H1 (cell line): Measurements from ENCODE around the gene TRIML2. TPM values are rescaled to one million over a fixed set of nuclear protein-coding genes. Genes with fewer than 3 reads are reported as not detected.
A peak's percentile ranks its signal among the peaks of the same experiment; 100 is the strongest.

ENCODE experiments used
- CTCF ChIA-PET: fragments of 300-600 bp; sonication (Branson Sonifier 250); formaldehyde crosslinking; loops from one replicate; lab custom pipeline; 2021; ENCODE audit not compliant: partially characterized antibody; lab: Charles Lee
- POLR2A ChIA-PET: fragments of 300-600 bp; sonication (Branson Sonifier 250); formaldehyde crosslinking; loops from one replicate; lab custom pipeline; 2021; ENCODE audit warnings: inconsistent platforms; ENCODE audit not compliant: partially characterized antibody; lab: Charles Lee
- DNase-seq, 2 experiments: peaks; one replicate each; pipeline versions ENCODE4 v3.0.0 to v3.0.0-alpha.2; 2010 to 2022; ENCODE audit warnings: low spot score in 2 of 2, low read depth in 1 of 2, mixed read lengths in 1 of 2
- FAIRE-seq: peaks from 2 replicates; lab custom pipeline; 2011; peaks lifted over from hg19 to GRCh38; lab: Jason Lieb, UNC
- H2AFZ ChIP-seq: 2 replicates; pipeline ENCODE4 v1.8.1; 2012; ENCODE audit warnings: low read length, inconsistent platforms
- H2AK5ac ChIP-seq: 2 replicates; pipeline ENCODE4 v1.6.1; 2013; ENCODE audit warnings: low read depth, low read length
- H2BK120ac ChIP-seq: replicated peaks from 2 replicates; pipeline ENCODE3; 2013; ENCODE audit warnings: low read depth, low read length, inconsistent platforms
- H2BK12ac ChIP-seq: 2 replicates; pipeline ENCODE4 v1.6.1; 2013; ENCODE audit warnings: low read depth, low read length
- H2BK15ac ChIP-seq: 2 replicates; pipeline ENCODE4 v1.6.1; 2013; ENCODE audit warnings: low read length
- H2BK20ac ChIP-seq: 2 replicates; pipeline ENCODE4 v1.6.1; 2013; ENCODE audit warnings: low read length
- H2BK5ac ChIP-seq: 2 replicates; pipeline ENCODE4 v1.6.1; 2013; ENCODE audit warnings: low read depth, low read length
- H3K14ac ChIP-seq: 2 replicates; pipeline ENCODE4 v1.6.1; 2013; ENCODE audit warnings: inconsistent platforms; ENCODE audit not compliant: insufficient read length
- H3K18ac ChIP-seq: 2 replicates; pipeline ENCODE4 v1.6.1; 2013; ENCODE audit warnings: low read length; ENCODE audit errors: extremely low read depth
- H3K23ac ChIP-seq: 2 replicates; pipeline ENCODE4 v1.6.1; 2013; ENCODE audit warnings: inconsistent platforms; ENCODE audit not compliant: insufficient read length
- H3K23me2 ChIP-seq: 2 replicates; pipeline ENCODE4 v1.6.1; 2013; ENCODE audit warnings: low read depth, low read length
- H3K27ac ChIP-seq: 2 replicates; pipeline ENCODE4 v1.6.1; 2011; ENCODE audit warnings: low read depth, low read length, inconsistent platforms
- H3K27me3 ChIP-seq, 4 experiments: replicated peaks in 1 of 4; 1 replicate in 1 of 4; 2 replicates in 3 of 4; pipeline versions ENCODE4 v1.6.1 to v1.8.1; 2011 to 2013; ENCODE audit warnings: low read length in 3 of 4, mild to moderate bottlenecking in 3 of 4, inconsistent platforms in 2 of 4, mixed read lengths in 2 of 4, moderate library complexity in 1 of 4; ENCODE audit not compliant: control insufficient read depth in 3 of 4, insufficient read depth in 3 of 4; ENCODE audit errors: extremely low read depth in 1 of 4
- H3K36me3 ChIP-seq, 4 experiments: 2 replicates each; pipeline versions ENCODE4 v1.6.1 to v1.8.1; 2011 to 2013; ENCODE audit warnings: mild to moderate bottlenecking in 4 of 4, low read length in 3 of 4, moderate library complexity in 2 of 4, control low read depth in 1 of 4, inconsistent platforms in 1 of 4; ENCODE audit not compliant: insufficient read depth in 4 of 4, control insufficient read depth in 2 of 4
- H3K4ac ChIP-seq: replicated peaks from 2 replicates; pipeline ENCODE3; 2013; ENCODE audit warnings: low read length, low read depth, mixed read lengths, inconsistent platforms; ENCODE audit not compliant: insufficient read length
- H3K4me1 ChIP-seq, 4 experiments: replicated peaks in 1 of 4; 1 replicate in 1 of 4; 2 replicates in 3 of 4; pipeline versions ENCODE4 v1.6.1 to v1.8.1; 2011 to 2013; ENCODE audit warnings: low read length in 3 of 4, inconsistent platforms in 2 of 4, mixed read lengths in 1 of 4; ENCODE audit not compliant: insufficient read depth in 4 of 4, control insufficient read depth in 3 of 4
- H3K4me2 ChIP-seq, 2 experiments: 2 replicates each; pipeline versions ENCODE4 v1.6.1 to v1.8.1; 2011 to 2013; ENCODE audit warnings: low read depth in 2 of 2, low read length in 2 of 2, control low read depth in 1 of 2, inconsistent platforms in 1 of 2, mild to moderate bottlenecking in 1 of 2; ENCODE audit not compliant: insufficient read depth in 1 of 2
- H3K4me3 ChIP-seq, 4 experiments: fragments of 200-600, 300-600 bp in 1 of 4; sonication (generic), shearing (Covaris generic), sonication (Bioruptor Twin) in 1 of 4; 2 replicates each; pipeline versions ENCODE4 v1.5.1 to v1.8.1; 2011 to 2016; ENCODE audit warnings: low read length in 4 of 4, low read depth in 3 of 4, control low read depth in 2 of 4, inconsistent platforms in 2 of 4, mild to moderate bottlenecking in 2 of 4, mixed read lengths in 1 of 4, moderate library complexity in 1 of 4; ENCODE audit not compliant: insufficient read depth in 2 of 4; ENCODE audit errors: extremely low read depth in 1 of 4
- H3K56ac ChIP-seq: replicated peaks from 2 replicates; pipeline ENCODE3; 2013; ENCODE audit warnings: low read depth, mild to moderate bottlenecking, mixed read lengths, low read length, inconsistent platforms; ENCODE audit not compliant: insufficient read length
- H3K79me1 ChIP-seq: 2 replicates; pipeline ENCODE4 v1.6.1; 2013; ENCODE audit warnings: low read depth, low read length, control low read depth
- H3K79me2 ChIP-seq, 2 experiments: 2 replicates each; pipeline versions ENCODE4 v1.6.1 to v1.8.1; 2012 to 2013; ENCODE audit warnings: low read length in 2 of 2, mild to moderate bottlenecking in 2 of 2, inconsistent platforms in 1 of 2; ENCODE audit not compliant: insufficient read depth in 2 of 2, control insufficient read depth in 1 of 2
- H3K9ac ChIP-seq, 4 experiments: replicated peaks in 1 of 4; 1 replicate in 1 of 4; 2 replicates in 3 of 4; pipeline versions ENCODE4 v1.6.1 to v1.8.1; 2011 to 2013; ENCODE audit warnings: low read depth in 3 of 4, low read length in 3 of 4, control low read depth in 2 of 4, mild to moderate bottlenecking in 2 of 4, moderate library complexity in 2 of 4, inconsistent platforms in 1 of 4; ENCODE audit errors: extremely low read depth in 1 of 4
- H3K9me3 ChIP-seq, 2 experiments: 2 replicates each; pipeline versions ENCODE4 v1.6.1 to v1.8.1; 2012 to 2013; ENCODE audit warnings: mild to moderate bottlenecking in 2 of 2, moderate library complexity in 2 of 2, control low read depth in 1 of 2, inconsistent platforms in 1 of 2, low read depth in 1 of 2, low read length in 1 of 2, mixed read lengths in 1 of 2; ENCODE audit not compliant: insufficient read depth in 2 of 2
- H4K20me1 ChIP-seq, 2 experiments: replicated peaks in 1 of 2; 2 replicates each; pipeline versions ENCODE3 to v1.8.1; 2011 to 2013; ENCODE audit warnings: inconsistent platforms in 2 of 2, low read length in 2 of 2, mild to moderate bottlenecking in 1 of 2; ENCODE audit not compliant: insufficient read depth in 2 of 2, control insufficient read depth in 1 of 2
- H4K5ac ChIP-seq: 2 replicates; pipeline ENCODE4 v1.6.1; 2013; ENCODE audit warnings: low read length, low read depth, mixed read lengths, inconsistent platforms; ENCODE audit not compliant: insufficient read length
- H4K8ac ChIP-seq: 2 replicates; pipeline ENCODE4 v1.8.0; 2013; ENCODE audit warnings: mild to moderate bottlenecking, moderate library complexity, low read length, inconsistent platforms; ENCODE audit not compliant: insufficient read depth; ENCODE audit errors: extremely low read depth
- H4K91ac ChIP-seq: replicated peaks from 2 replicates; pipeline ENCODE3; 2013; ENCODE audit warnings: low read length, mixed read lengths, inconsistent platforms; ENCODE audit not compliant: insufficient read length
- CTBP2 ChIP-seq: IDR thresholded peaks from 2 replicates; pipeline ENCODE4 v1.7.0; 2011; ENCODE audit warnings: borderline replicate concordance, mild to moderate bottlenecking, moderate library complexity, mixed read lengths, low read length; ENCODE audit not compliant: insufficient read depth, insufficient read length
- JUN ChIP-seq: IDR thresholded peaks from 2 replicates; pipeline ENCODE4 v1.6.1; 2011; ENCODE audit warnings: low read depth, mild to moderate bottlenecking, improper control_type of control experiment, low read length
- JUND ChIP-seq: IDR thresholded peaks from 2 replicates; pipeline ENCODE4 v1.6.1; 2011; ENCODE audit warnings: mild to moderate bottlenecking, improper control_type of control experiment, low read length
- MAX ChIP-seq: IDR thresholded peaks from 2 replicates; pipeline ENCODE4 v1.6.1; 2012; ENCODE audit warnings: inconsistent platforms
- NRF1 ChIP-seq: IDR thresholded peaks from 2 replicates; pipeline ENCODE4 v1.6.1; 2011; ENCODE audit warnings: mild to moderate bottlenecking, low read depth, low read length, improper control_type of control experiment
- RNF2 ChIP-seq: fragments of 200-900, 300-1000 bp; sonication (generic); IDR thresholded peaks from 2 replicates; pipeline ENCODE4 v1.7.1; 2016; ENCODE audit warnings: borderline replicate concordance, low read depth, mild to moderate bottlenecking, antibody characterized with exemption, low read length; ENCODE audit not compliant: poor library complexity, severe bottlenecking; ENCODE audit errors: missing control alignments
- SAP30 ChIP-seq: fragments of 300-600 bp; sonication (generic); IDR thresholded peaks from 2 replicates; pipeline ENCODE4 v1.7.1; 2012; ENCODE audit warnings: low read length, moderate library complexity, mild to moderate bottlenecking, inconsistent platforms; ENCODE audit not compliant: insufficient read depth, insufficient replicate concordance
- SIX5 ChIP-seq: IDR thresholded peaks from 2 replicates; pipeline ENCODE4 v1.6.1; 2011; ENCODE audit warnings: mild to moderate bottlenecking, low read depth, low read length
- USF2 ChIP-seq: IDR thresholded peaks from 2 replicates; pipeline ENCODE4 v1.6.1; 2011; ENCODE audit warnings: low read length, improper control_type of control experiment
- WGBS, 2 experiments: shearing (Covaris generic) in 1 of 2; methylation state at CpG; one replicate each; pipeline versions ENCODE4 v1.1.6 to v1.1.7; 2013 to 2015; ENCODE audit warnings: low lambda C conversion rate in 2 of 2, mixed read lengths in 2 of 2, inconsistent platforms in 1 of 2, low coverage in 1 of 2, missing lambda C conversion rate in 1 of 2; ENCODE audit not compliant: insufficient replicate concordance in 2 of 2, insufficient coverage in 1 of 2, insufficient read length in 1 of 2; ENCODE audit errors: extremely low coverage in 1 of 2, missing lambda C conversion rate in 1 of 2; 5-methylcytosine and 5-hydroxymethylcytosine counted together
- polyA plus RNA-seq, 7 experiments: library from polyadenylated mRNA; depleted of rRNA in 3 of 7; stranded (reverse) in 5 of 7; unstranded in 2 of 7; fragments of >200 nt in 5 of 7; fragments of 200-250 nt in 2 of 7; gene quantifications; 1 replicate in 5 of 7; 2 replicates in 1 of 7; 4 replicates in 1 of 7; pipeline versions ENCODE4 v1.2.1 to v1.2.3, GENCODE V29; 2011 to 2013; ENCODE audit warnings: missing spikeins in 2 of 7, mixed read lengths in 2 of 7
- total RNA-seq: library from RNA; stranded (reverse); fragmentation: NEBNext Ultra II Directional; extraction: Animal tissue kit (Norgen Biotek cat#: 25700); gene quantifications from 2 replicates; pipeline ENCODE4 v1.2.1, GENCODE V29; 2021

TRIML2 gene
- total and polyA plus RNA-seq, 2 of the 8 experiments (the other 6 are each of a cell fraction or from before 2014, with no cell fraction given) = 28.1 to 59.2 TPM

- no peak overlapping the region for H2BK15ac ChIP-seq
- 81% methylated on average over 7 of the region's 7 CpGs; no CpG with 5 or more reads in 1 of the 2 experiments for WGBS, 2 experiments
- TF ChIP-seq JUND (no peak), MAX (no peak), RNF2 (no peak), JUN (no peak), USF2 (no peak), SIX5 (no peak), SAP30 (no peak), CTBP2 (no peak), NRF1 (no peak)
These were observed 1.5 kb upstream of the TRIML2 start for GRCh38 chr4:188110741-188111471.

More at GRCh38 chr4:188110741-188111471, 1.5 kb upstream of the TRIML2 start:
- Histone ChIP-seq H4K8ac (no peak overlapping the region), H3K4ac (peak overlapping the region; percentile 75), H4K91ac (no peak overlapping the region), H3K4me1 (peaks cover 0 to 16% (median 8%) of the 10 kb centered on the region in 4 experiments; a peak in 6 of 7 replicates), H3K4me3 (no peak overlapping the region), H2BK12ac (peak overlapping the region; percentile 75), H3K14ac (no peak overlapping the region), H2AK5ac (no peak overlapping the region), H4K5ac (peak overlapping the region; percentile 55), H3K36me3 (no peaks in the 10 kb centered on the region; a peak in 1 of 8 replicates), H2BK120ac (peak overlapping the region; percentile 29), H2BK5ac (no peak overlapping the region; the same call in 1 of the 2 replicates), H3K79me2 (peaks cover 0 to 5% of the 10 kb centered on the region in 2 experiments; a peak in 1 of 4 replicates), H3K9ac (no peak overlapping the region), H3K23me2 (peaks cover 5% of the 10 kb centered on the region; the same call in 1 of the 2 replicates), H2BK20ac (peak overlapping the region; percentile 13; the same call in 1 of the 2 replicates), H3K23ac (no peak overlapping the region), H3K4me2 (no peak overlapping the region; a peak in 1 of 4 replicates), H4K20me1 (no peaks in the 10 kb centered on the region), H3K9me3 (no peaks in the 10 kb centered on the region), H2AFZ (no peak overlapping the region), H3K27me3 (no peaks in the 10 kb centered on the region), H3K56ac (no peak overlapping the region), H3K79me1 (no peaks in the 10 kb centered on the region), H3K27ac (no peak overlapping the region), H3K18ac (peak overlapping the region; percentile 48; the same call in 1 of the 2 replicates)
- ChIA-PET CTCF (interaction anchor here (1.6 kb wide), 1 partner anchor 20 kb away, joined by 4 read pairs; no protein-coding TSS in a partner anchor), POLR2A (interaction anchor here (0.7 to 5.3 kb wide), 3 partner anchors 8 to 95 kb away, joined by 3 to 23 read pairs (median 5); no protein-coding TSS in a partner anchor)
- FAIRE-seq (no peak), DNase-seq (no peak)
